ENCODE measurements around the gene VGLL1.

Gene VGLL1

GRCh38 chrX:136587532-136587931 is 55.5 kb downstream of the VGLL1 start:
- no peak overlapping the region for H3K4me3 ChIP-seq (ENCODE audit: control insufficient read depth, low read depth, low read length)
- no peak for TF ChIP-seq CTCF (conservative IDR thresholded peaks at IDR 0.05; ENCODE audit: control insufficient read depth, insufficient read depth, low read depth, low read length)
- no peak for DNase-seq (ENCODE audit: low read depth)

- no peak for TF ChIP-seq CTCF (conservative IDR thresholded peaks at IDR 0.05; ENCODE audit: control insufficient read depth, insufficient read depth, low read depth, low read length)
- H3K4me3 ChIP-seq (ENCODE audit: control insufficient read depth, low read depth, low read length): no peak overlapping the region
- DNase-seq (ENCODE audit: low read depth): no peak
These were observed 56.0 kb downstream of the VGLL1 start for GRCh38 chrX:136588036-136588435.

GRCh38 chrX:136589966-136590365 is 58.0 kb downstream of the VGLL1 start:
- no peak overlapping the region for H3K4me3 ChIP-seq (ENCODE audit: control insufficient read depth, low read depth, low read length)
- DNase-seq (ENCODE audit: low read depth): peak; percentile 25
- no peak for TF ChIP-seq CTCF (conservative IDR thresholded peaks at IDR 0.05; ENCODE audit: control insufficient read depth, insufficient read depth, low read depth, low read length)

- no peak overlapping the region for H3K4me3 ChIP-seq (ENCODE audit: control insufficient read depth, low read depth, low read length)
- no peak for TF ChIP-seq CTCF (conservative IDR thresholded peaks at IDR 0.05; ENCODE audit: control insufficient read depth, insufficient read depth, low read depth, low read length)
- DNase-seq (ENCODE audit: low read depth): no peak
These were observed 65.3 kb downstream of the VGLL1 start for GRCh38 chrX:136597356-136597755.

GRCh38 chrX:136597954-136598353 is 65.9 kb downstream of the VGLL1 start:
- no peak for DNase-seq (ENCODE audit: low read depth)
- TF ChIP-seq CTCF (conservative IDR thresholded peaks at IDR 0.05; ENCODE audit: control insufficient read depth, insufficient read depth, low read depth, low read length): no peak
- no peak overlapping the region for H3K4me3 ChIP-seq (ENCODE audit: control insufficient read depth, low read depth, low read length)

- no peak for DNase-seq (ENCODE audit: low read depth)
- no peak for TF ChIP-seq CTCF (conservative IDR thresholded peaks at IDR 0.05; ENCODE audit: control insufficient read depth, insufficient read depth, low read depth, low read length)
- H3K4me3 ChIP-seq (ENCODE audit: control insufficient read depth, low read depth, low read length): no peak overlapping the region
These were observed 66.6 kb downstream of the VGLL1 start for GRCh38 chrX:136598631-136599030.

GRCh38 chrX:136600059-136600458 is 68.0 kb downstream of the VGLL1 start:
- no peak for TF ChIP-seq CTCF (conservative IDR thresholded peaks at IDR 0.05; ENCODE audit: control insufficient read depth, insufficient read depth, low read depth, low read length)
- no peak overlapping the region for H3K4me3 ChIP-seq (ENCODE audit: control insufficient read depth, low read depth, low read length)
- DNase-seq (ENCODE audit: low read depth): no peak

All from fibroblast of mammary gland (primary cell).